K562 (cell line): ENCODE data around the gene RSPH9. TPM values are rescaled to one million over a fixed set of nuclear protein-coding genes. Genes with fewer than 3 reads are reported as not detected.

Experiments used
- BCOR ChIP-seq: fragments of 450-650 bp; IDR thresholded peaks from 2 replicates; pipeline ENCODE4 v1.6.1; 2016
- CHD7 ChIP-seq: fragments of 200-600 bp; sonication (generic); IDR thresholded peaks from one replicate; pipeline ENCODE4 v1.6.1; 2012; ENCODE audit warnings: mild to moderate bottlenecking, low read depth, low read length, inconsistent platforms
- CXXC5 ChIP-seq: fragments of 250-450 bp; sonication (Bioruptor Pico); IDR thresholded peaks from 2 replicates; pipeline ENCODE4 v1.8.0; 2022; ENCODE audit warnings: inconsistent platforms, mild to moderate bottlenecking, moderate library complexity
- DACH1 ChIP-seq: fragments of 450-650 bp; IDR thresholded peaks from 2 replicates; pipeline ENCODE4 v1.6.1; 2018; ENCODE audit not compliant: partially characterized antibody
- DNMT1 ChIP-seq: fragments of 450-650 bp; IDR thresholded peaks from 2 replicates; pipeline ENCODE4 v1.6.1; 2016; ENCODE audit warnings: antibody characterized with exemption, mild to moderate bottlenecking
- FUS ChIP-seq: fragments of 200-400 bp; formaldehyde crosslinking; optimal IDR thresholded peaks from 2 replicates; pipeline ENCODE3; 2017; ENCODE audit warnings: low read depth, low read length
- GTF2E2 ChIP-seq: fragments of 200-800 bp; sonication (Bioruptor generic); IDR thresholded peaks from 2 replicates; pipeline ENCODE4 v1.6.1; 2016; ENCODE audit warnings: missing genetic modification characterization, missing compliant biosample characterization
- HOXB6 ChIP-seq: fragments of 250-450 bp; sonication (Bioruptor Pico); IDR thresholded peaks from 2 replicates; pipeline ENCODE4 v1.5.1; 2022; ENCODE audit warnings: mild to moderate bottlenecking, borderline replicate concordance
- NFIX ChIP-seq: fragments of 250-450 bp; sonication (Bioruptor Pico); IDR thresholded peaks from 2 replicates; pipeline ENCODE4 v1.4.0; 2020; ENCODE audit warnings: low read depth, mild to moderate bottlenecking, moderate library complexity
- NR2F6 ChIP-seq: fragments of 450-650 bp; formaldehyde crosslinking; IDR thresholded peaks from 2 replicates; pipeline ENCODE4 v1.4.0; 2020; ENCODE audit warnings: mild to moderate bottlenecking
- ZBTB5 ChIP-seq: fragments of 450-650 bp; IDR thresholded peaks from 2 replicates; pipeline ENCODE4 v1.6.1; 2017; ENCODE audit warnings: antibody characterized with exemption
- ZNF165 ChIP-seq: fragments of 250-450 bp; sonication (Bioruptor Pico); IDR thresholded peaks from 2 replicates; pipeline ENCODE4 v1.4.0; 2020; ENCODE audit warnings: borderline replicate concordance
- ZNF444 ChIP-seq: fragments of 250-450 bp; sonication (Bioruptor Pico); IDR thresholded peaks from 2 replicates; pipeline ENCODE4 v1.4.0; 2020; ENCODE audit warnings: mild to moderate bottlenecking, moderate library complexity
- ZNF445 ChIP-seq: fragments of 250-450 bp; sonication (Bioruptor Pico); IDR thresholded peaks from 2 replicates; pipeline ENCODE4 v1.4.0; 2020; ENCODE audit warnings: low read depth, mild to moderate bottlenecking, moderate library complexity
- ZNF584 ChIP-seq: fragments of 200-800 bp; sonication (Bioruptor generic); IDR thresholded peaks from 2 replicates; pipeline ENCODE4 v1.6.1; 2016; ENCODE audit warnings: low read depth, mild to moderate bottlenecking, missing genetic modification characterization, missing compliant biosample characterization
- ZNF696 ChIP-seq: fragments of 250-450 bp; sonication (Bioruptor Pico); conservative IDR thresholded peaks from 2 replicates; pipeline ENCODE4 v1.4.0; 2020; ENCODE audit warnings: mild to moderate bottlenecking, moderate library complexity
- ZNF764 ChIP-seq: fragments of 250-450 bp; sonication (Bioruptor Pico); IDR thresholded peaks from 2 replicates; pipeline ENCODE4 v1.4.0; 2020; ENCODE audit warnings: low read depth, mild to moderate bottlenecking, moderate library complexity
- ZNF778 ChIP-seq: fragments of 450-650 bp; formaldehyde crosslinking; IDR thresholded peaks from 2 replicates; pipeline ENCODE4 v1.4.0; 2020; ENCODE audit warnings: mild to moderate bottlenecking, moderate library complexity
- polyA plus RNA-seq, 8 experiments: library from polyadenylated mRNA; depleted of rRNA in 4 of 8; stranded (reverse) in 5 of 8; unstranded in 3 of 8; fragments of >200 nt; fragmentation: Nextera tagmentation in 2 of 8; fragmentation: Illumina TruSeq in 1 of 8; extraction: Ambion mirVana in 2 of 8; extraction: Trizol in 1 of 8; gene quantifications; 2 replicates each; pipeline versions ENCODE4 v1.2.1 to v1.2.3, GENCODE V29; 2011 to 2014; ENCODE audit warnings: inconsistent platforms in 1 of 8, missing spikeins in 1 of 8
- total RNA-seq, 7 experiments: library from RNA; depleted of rRNA in 6 of 7; stranded (reverse); fragments of >200 nt in 6 of 7; fragmentation: Illumina TruSeq in 2 of 7; extraction: Trizol in 2 of 7; gene quantifications; 2 replicates each; pipeline versions ENCODE4 v1.2.1 to v1.2.3, GENCODE V29; 2011 to 2021; ENCODE audit warnings: low replicate concordance in 1 of 7

The RSPH9 gene
- total and polyA plus RNA-seq, 9 of the 15 experiments (the other 6 are each of a cell fraction or from before 2014, with no cell fraction given): 0.05 to 0.60 (median 0.39) TPM; not detected in 6

- no peak for TF ChIP-seq DNMT1
- no peak for TF ChIP-seq ZNF444 (CRISPR knock-in tag)
- no peak for TF ChIP-seq HOXB6 (CRISPR knock-in tag)
- no peak for TF ChIP-seq ZBTB5
- no peak for TF ChIP-seq DACH1
- no peak for TF ChIP-seq GTF2E2 (tag)
- TF ChIP-seq NR2F6 (CRISPR knock-in tag): no peak
- no peak for TF ChIP-seq NFIX (CRISPR knock-in tag)
- no peak for TF ChIP-seq ZNF696 (CRISPR knock-in tag)
- TF ChIP-seq ZNF165 (CRISPR knock-in tag): no peak
- no peak for TF ChIP-seq ZNF778
- TF ChIP-seq ZNF584 (CRISPR knock-in tag): 0 out of 2 replicates have a peak, but pooled peaks have one; percentile 22
- TF ChIP-seq FUS: no peak
- TF ChIP-seq BCOR: no peak
- no peak for TF ChIP-seq ZNF445 (CRISPR knock-in tag)
- TF ChIP-seq CHD7: no peak
- no peak for TF ChIP-seq CXXC5 (CRISPR knock-in tag)
- TF ChIP-seq ZNF764 (CRISPR knock-in tag): no peak
These were observed 36.5 kb upstream of the RSPH9 start (continued) for GRCh38 chr6:43608310-43608763.
